BLaER1 (cell line): Measurements from ENCODE around the gene SYT17.

Experiments used
- H3K27ac ChIP-seq: shearing (Covaris generic); formaldehyde crosslinking; 2 replicates; pipeline ENCODE4 v1.8.1; 2022
- H3K27me3 ChIP-seq: shearing (Covaris generic); formaldehyde crosslinking; 2 replicates; pipeline ENCODE4 v1.8.1; 2022
- H3K36me3 ChIP-seq: shearing (Covaris generic); formaldehyde crosslinking; 2 replicates; pipeline ENCODE4 v1.8.1; 2022
- H3K4me1 ChIP-seq: shearing (Covaris generic); formaldehyde crosslinking; 2 replicates; pipeline ENCODE4 v1.8.1; 2022
- H3K4me2 ChIP-seq: shearing (Covaris generic); formaldehyde crosslinking; 2 replicates; pipeline ENCODE4 v1.8.1; 2022
- H3K4me3 ChIP-seq: shearing (Covaris generic); formaldehyde crosslinking; 2 replicates; pipeline ENCODE4 v1.8.1; 2022
- H3K9ac ChIP-seq: shearing (Covaris generic); formaldehyde crosslinking; 2 replicates; pipeline ENCODE4 v1.8.1; 2022
- H3K9me3 ChIP-seq: shearing (Covaris generic); formaldehyde crosslinking; 2 replicates; pipeline ENCODE4 v1.8.1; 2022
- H4K20me1 ChIP-seq: shearing (Covaris generic); formaldehyde crosslinking; 2 replicates; pipeline ENCODE4 v1.8.1; 2022
- Cebpa-rat ChIP-seq: shearing (Covaris generic); IDR thresholded peaks from 2 replicates; pipeline ENCODE4 v1.8.1; 2022

SYT17 gene

GRCh38 chr16:19289811-19290485 is 121.9 kb downstream of the SYT17 start:
- H3K36me3 ChIP-seq: no peaks in the 10 kb centered on the region
- 0 out of 2 replicates have a peak, but pooled peaks cover 7% of the 10 kb centered on the region for H3K4me1 ChIP-seq
- no peak overlapping the region for H3K27ac ChIP-seq
- no peak overlapping the region for H3K9ac ChIP-seq
- no peak for TF ChIP-seq Cebpa-rat
- H3K4me3 ChIP-seq: no peak overlapping the region
- no peaks in the 10 kb centered on the region for H4K20me1 ChIP-seq
- H3K27me3 ChIP-seq: no peaks in the 10 kb centered on the region
- no peaks in the 10 kb centered on the region for H3K9me3 ChIP-seq
- H3K4me2 ChIP-seq: no peak overlapping the region

DNA sequence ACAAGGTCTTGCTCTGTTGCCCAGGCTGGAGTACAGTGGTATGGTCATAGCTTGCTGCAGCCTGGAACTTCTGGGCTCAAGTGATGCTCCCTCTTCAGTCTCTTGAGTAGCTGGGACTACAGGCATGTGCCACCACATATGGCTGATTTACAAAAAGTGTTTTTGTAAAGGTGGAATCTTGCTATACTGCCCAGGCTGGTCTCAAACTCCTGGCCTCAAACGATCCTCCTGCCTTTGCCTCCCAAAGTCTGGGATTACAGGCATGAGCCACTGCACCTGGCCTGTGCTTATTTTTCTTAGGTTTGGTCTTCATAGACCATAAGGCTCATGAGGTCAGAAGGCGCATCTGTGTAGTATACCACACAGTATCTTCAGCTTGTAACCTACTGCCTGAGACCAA is 122.8 kb downstream of the SYT17 start:
- Histone ChIP-seq H3K4me1 (0 out of 2 replicates have a peak, but pooled peaks cover 7% of the 10 kb centered on the region), H3K27ac (no peak overlapping the region), H3K4me3 (no peak overlapping the region), H3K27me3 (no peaks in the 10 kb centered on the region), H4K20me1 (no peaks in the 10 kb centered on the region), H3K9ac (no peak overlapping the region), H3K9me3 (no peaks in the 10 kb centered on the region), H3K36me3 (no peaks in the 10 kb centered on the region), H3K4me2 (no peak overlapping the region)
- TF ChIP-seq Cebpa-rat: no peak

GRCh38 chr16:19291475-19291874 is 123.4 kb downstream of the SYT17 start:
- Histone ChIP-seq H3K36me3 (no peaks in the 10 kb centered on the region), H3K27ac (no peak overlapping the region)

DNA sequence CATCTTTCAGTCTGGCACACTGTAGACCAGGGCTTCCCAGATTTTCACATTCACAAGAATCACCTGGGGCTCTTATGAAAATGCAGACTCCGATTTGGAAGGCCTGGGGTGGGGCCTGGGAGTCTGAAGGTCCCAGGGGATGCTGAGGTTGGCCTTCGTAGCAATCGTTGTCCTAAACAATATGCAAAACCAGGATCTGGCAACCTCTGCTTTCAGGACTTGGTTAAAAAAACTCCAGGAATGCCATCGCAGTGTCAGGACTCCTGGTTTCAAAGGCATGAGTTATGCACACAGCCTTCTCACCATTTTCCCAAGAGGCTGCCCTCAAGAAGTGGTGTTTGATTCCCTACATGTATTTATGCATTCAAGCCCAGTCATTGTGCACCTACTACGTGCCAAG is 124.1 kb downstream of the SYT17 start:
- no peaks in the 10 kb centered on the region for H3K36me3 ChIP-seq
- TF ChIP-seq Cebpa-rat: no peak
- no peaks in the 10 kb centered on the region for H3K27me3 ChIP-seq
- H3K4me2 ChIP-seq: no peak overlapping the region
- H3K9ac ChIP-seq: no peak overlapping the region
- H4K20me1 ChIP-seq: no peaks in the 10 kb centered on the region
- H3K27ac ChIP-seq: no peak overlapping the region
- no peaks in the 10 kb centered on the region for H3K9me3 ChIP-seq
- 0 out of 2 replicates have a peak, but pooled peaks cover 7% of the 10 kb centered on the region for H3K4me1 ChIP-seq
- no peak overlapping the region for H3K4me3 ChIP-seq

More at GRCh38 chr16:19291475-19291874, 123.4 kb downstream of the SYT17 start:
- Histone ChIP-seq H3K4me2 (no peak overlapping the region), H3K4me1 (0 out of 2 replicates have a peak, but pooled peaks cover 7% of the 10 kb centered on the region), H3K9me3 (no peaks in the 10 kb centered on the region), H3K27me3 (no peaks in the 10 kb centered on the region), H3K9ac (no peak overlapping the region), H4K20me1 (no peaks in the 10 kb centered on the region), H3K4me3 (no peak overlapping the region)
- no peak for TF ChIP-seq Cebpa-rat

DNA sequence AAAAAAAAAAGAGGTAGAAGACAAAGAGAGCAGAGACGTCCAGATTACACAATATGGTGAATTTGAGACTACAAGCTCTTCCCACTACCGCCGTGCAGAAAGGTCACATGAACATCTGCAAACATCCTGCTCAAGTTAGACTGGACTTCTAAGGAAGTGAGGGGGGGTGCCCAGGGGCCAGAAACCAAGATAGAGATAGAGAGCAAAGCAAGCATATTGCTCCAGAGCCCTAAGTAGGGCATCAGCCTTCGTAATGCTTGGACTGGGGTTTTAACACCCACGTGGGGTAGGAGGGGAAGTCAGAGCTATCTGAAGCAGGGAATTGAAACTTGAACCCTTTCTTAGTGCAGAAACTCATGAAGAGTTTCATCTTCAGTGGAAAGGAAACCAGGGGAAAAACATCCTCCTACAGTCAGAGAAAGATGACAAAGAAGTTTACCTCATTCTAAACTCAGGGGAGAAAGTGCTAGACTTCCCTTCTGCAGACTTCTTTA is 126.2 kb downstream of the SYT17 start:
- no peak overlapping the region for H3K4me2 ChIP-seq
- no peaks in the 10 kb centered on the region for H3K9me3 ChIP-seq
- H3K4me3 ChIP-seq: no peak overlapping the region
- TF ChIP-seq Cebpa-rat: no peak
- H4K20me1 ChIP-seq: no peaks in the 10 kb centered on the region
- H3K9ac ChIP-seq: no peak overlapping the region
- no peaks in the 10 kb centered on the region for H3K36me3 ChIP-seq
- H3K27ac ChIP-seq: no peak overlapping the region
- H3K27me3 ChIP-seq: no peaks in the 10 kb centered on the region
- H3K4me1 ChIP-seq: 0 out of 2 replicates have a peak, but pooled peaks cover 7% of the 10 kb centered on the region

DNA sequence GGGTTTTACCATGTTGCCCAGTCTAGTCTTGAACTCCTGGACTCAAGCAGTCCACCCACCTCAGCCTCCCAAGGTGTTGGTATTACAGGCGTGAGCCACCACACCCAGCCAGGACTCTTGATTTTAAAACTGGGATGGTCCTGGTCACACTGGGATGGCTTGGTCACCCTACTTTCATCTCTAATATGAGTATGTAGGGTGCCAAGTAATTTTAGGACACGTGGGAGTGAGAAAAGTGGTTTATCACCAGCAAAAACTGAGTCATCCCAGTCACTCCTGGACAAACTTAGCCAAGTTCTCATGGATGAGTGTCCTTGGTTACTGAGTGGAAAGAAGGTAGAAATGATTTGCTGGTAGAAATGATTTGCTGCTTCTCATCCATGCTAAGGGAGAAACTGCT is 127.4 kb downstream of the SYT17 start:
- Histone ChIP-seq H3K4me2 (no peak overlapping the region), H4K20me1 (no peaks in the 10 kb centered on the region), H3K27ac (no peak overlapping the region), H3K36me3 (no peaks in the 10 kb centered on the region), H3K4me3 (no peak overlapping the region), H3K27me3 (no peaks in the 10 kb centered on the region), H3K4me1 (no peaks in the 10 kb centered on the region), H3K9ac (no peak overlapping the region), H3K9me3 (no peaks in the 10 kb centered on the region)
- no peak for TF ChIP-seq Cebpa-rat

- Histone ChIP-seq H3K9me3 (no peaks in the 10 kb centered on the region), H3K36me3 (no peaks in the 10 kb centered on the region), H3K4me2 (no peak overlapping the region), H3K27me3 (no peaks in the 10 kb centered on the region), H3K4me1 (no peaks in the 10 kb centered on the region), H3K9ac (no peak overlapping the region), H3K27ac (no peak overlapping the region), H3K4me3 (no peak overlapping the region), H4K20me1 (no peaks in the 10 kb centered on the region)
- no peak for TF ChIP-seq Cebpa-rat
These were observed 129.4 kb downstream of the SYT17 start for GRCh38 chr16:19297454-19297853.

DNA sequence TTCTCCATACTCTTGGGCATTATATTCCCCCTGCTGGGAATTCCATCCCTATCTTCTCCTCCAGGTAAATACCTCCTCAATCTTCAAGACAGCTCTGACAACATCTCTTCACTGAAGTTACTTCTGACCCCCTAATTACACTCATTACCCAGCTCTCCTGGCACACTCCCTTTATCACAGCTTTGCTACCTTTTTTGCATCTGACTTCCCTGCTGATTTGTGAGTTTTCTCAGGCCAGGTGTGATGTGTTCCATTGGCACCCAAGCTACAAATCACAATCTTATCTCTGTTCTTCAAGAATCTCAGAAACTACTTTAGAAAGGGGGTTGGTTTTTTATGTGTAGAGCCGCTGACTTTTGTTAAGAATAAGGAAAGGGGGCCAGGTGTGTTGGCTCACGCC is 131.5 kb downstream of the SYT17 start:
- Histone ChIP-seq H3K36me3 (no peaks in the 10 kb centered on the region), H3K4me1 (no peaks in the 10 kb centered on the region), H3K9ac (no peak overlapping the region), H3K27me3 (no peaks in the 10 kb centered on the region), H3K27ac (no peak overlapping the region), H3K4me2 (no peak overlapping the region), H4K20me1 (no peaks in the 10 kb centered on the region), H3K9me3 (no peaks in the 10 kb centered on the region), H3K4me3 (no peak overlapping the region)
- TF ChIP-seq Cebpa-rat: no peak

DNA sequence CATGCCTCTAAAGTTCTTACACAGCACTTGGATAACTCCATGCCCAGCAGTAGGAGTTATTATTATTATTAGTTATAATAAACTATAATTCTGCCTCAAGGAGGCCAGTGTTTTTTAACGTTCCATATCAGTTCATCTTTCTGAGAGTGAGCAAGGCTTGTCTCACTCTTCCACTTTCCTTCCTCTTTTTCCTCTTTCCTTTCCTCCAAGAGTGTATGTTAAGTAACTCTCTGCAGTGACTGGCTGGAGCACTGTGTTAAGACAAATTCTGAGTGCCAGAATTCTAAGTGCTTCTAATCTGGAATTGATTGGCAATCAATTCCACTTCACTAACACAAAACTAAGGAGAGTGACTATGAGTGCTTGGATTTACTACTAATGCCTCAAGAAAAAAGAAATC is 133.9 kb downstream of the SYT17 start:
- H3K4me1 ChIP-seq: no peaks in the 10 kb centered on the region
- no peak overlapping the region for H3K9ac ChIP-seq
- no peaks in the 10 kb centered on the region for H3K27me3 ChIP-seq
- no peak overlapping the region for H3K4me3 ChIP-seq
- H3K36me3 ChIP-seq: no peaks in the 10 kb centered on the region
- H3K4me2 ChIP-seq: no peak overlapping the region
- H3K9me3 ChIP-seq: no peaks in the 10 kb centered on the region
- no peak for TF ChIP-seq Cebpa-rat
- no peaks in the 10 kb centered on the region for H4K20me1 ChIP-seq
- no peak overlapping the region for H3K27ac ChIP-seq

DNA sequence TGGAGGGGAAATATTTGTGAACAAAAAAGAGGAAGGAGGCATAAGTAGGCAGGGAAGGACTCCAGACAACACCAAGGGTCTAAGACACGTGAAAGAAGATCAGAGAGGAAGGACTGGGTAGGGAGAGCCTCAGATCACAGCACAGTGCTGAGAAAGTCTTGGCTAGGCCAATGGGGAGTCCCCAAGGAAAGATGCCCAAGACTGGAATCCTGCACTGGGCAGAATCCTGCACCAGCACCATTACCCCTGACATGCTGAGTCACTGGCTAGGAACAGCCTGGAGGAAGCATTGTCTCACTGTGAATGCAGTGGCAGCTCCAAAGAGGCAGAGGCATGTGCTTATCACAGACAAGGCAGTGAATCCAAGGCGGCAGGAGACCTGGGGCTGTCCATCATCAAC is 136.7 kb downstream of the SYT17 start:
- TF ChIP-seq Cebpa-rat: no peak
- no peak overlapping the region for H3K9ac ChIP-seq
- no peak overlapping the region for H3K4me2 ChIP-seq
- no peaks in the 10 kb centered on the region for H3K27me3 ChIP-seq
- H3K4me1 ChIP-seq: no peaks in the 10 kb centered on the region
- no peaks in the 10 kb centered on the region for H3K36me3 ChIP-seq
- no peak overlapping the region for H3K27ac ChIP-seq
- no peaks in the 10 kb centered on the region for H3K9me3 ChIP-seq
- no peaks in the 10 kb centered on the region for H4K20me1 ChIP-seq
- H3K4me3 ChIP-seq: no peak overlapping the region

DNA sequence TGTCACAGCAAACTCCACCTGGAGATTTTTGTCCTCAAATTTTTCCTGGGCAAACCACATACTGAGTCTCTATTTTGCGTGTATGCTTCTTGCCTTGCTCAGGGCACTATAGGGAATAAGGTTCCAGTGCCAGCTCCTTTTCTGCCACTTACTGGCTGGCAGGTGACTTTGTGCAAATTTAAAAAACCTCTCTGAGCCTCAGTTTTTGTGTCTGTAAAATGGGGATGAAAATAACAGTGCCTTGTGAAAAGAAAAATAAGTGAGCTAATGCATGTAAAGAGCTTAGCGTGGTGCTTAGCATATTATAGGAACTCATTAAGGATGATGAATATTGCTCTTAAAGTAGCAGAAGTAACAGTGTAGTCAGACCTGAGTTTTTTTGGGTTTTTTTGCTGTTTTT is 137.4 kb downstream of the SYT17 start:
- Histone ChIP-seq H3K27ac (no peak overlapping the region), H3K36me3 (no peaks in the 10 kb centered on the region), H3K4me2 (no peak overlapping the region), H3K4me3 (no peak overlapping the region), H3K9me3 (no peaks in the 10 kb centered on the region), H4K20me1 (no peaks in the 10 kb centered on the region), H3K4me1 (no peaks in the 10 kb centered on the region), H3K27me3 (no peaks in the 10 kb centered on the region), H3K9ac (no peak overlapping the region)
- TF ChIP-seq Cebpa-rat: no peak
